ENCODE results near the gene SMIM35. TPM values are rescaled to one million over a fixed set of nuclear protein-coding genes. Genes with fewer than 3 reads are reported as not detected.

The SMIM35 gene
- total and polyA plus RNA-seq, 9 donors = 0.08 TPM; not detected in 8

DNA sequence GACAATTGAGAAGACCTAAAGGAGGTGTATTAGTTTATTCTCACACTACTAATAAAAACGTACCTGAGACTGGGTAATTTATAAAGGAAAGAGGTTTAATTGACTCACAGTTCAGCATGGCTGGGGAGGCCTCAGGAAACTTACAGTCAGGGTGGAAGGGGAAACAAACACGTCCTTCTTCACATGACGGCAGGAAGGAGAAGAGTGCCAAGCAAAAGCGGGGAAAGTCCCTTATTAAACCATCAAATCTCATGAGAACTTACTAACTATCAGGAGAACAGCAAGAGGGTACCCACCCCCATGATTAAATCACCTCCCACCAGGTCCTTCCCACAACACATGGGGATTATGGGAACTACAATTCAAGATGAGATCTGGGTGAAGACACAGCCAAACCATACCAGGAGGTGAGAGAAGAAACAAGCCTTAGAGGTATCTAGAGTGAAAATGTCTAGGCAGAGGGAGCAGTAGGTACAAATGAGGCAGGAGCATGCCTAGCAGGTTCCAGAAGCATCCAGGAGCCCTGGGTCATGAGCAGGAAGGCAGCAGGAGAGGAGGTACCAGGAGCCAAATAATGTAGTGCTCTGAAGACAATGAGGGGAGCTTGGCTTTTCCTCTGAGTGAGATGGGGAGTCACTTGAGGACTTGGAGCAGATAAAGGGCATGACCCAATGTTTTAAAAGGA is 69.0 kb downstream of the SMIM35 start:
- no peak for DNase-seq
- no peaks in the 10 kb centered on the region for H3K4me1 ChIP-seq (ENCODE audit: insufficient read depth)
- no peak overlapping the region for H3K4me3 ChIP-seq
- no peaks in the 10 kb centered on the region for H3K27me3 ChIP-seq
- intact Hi-C loops (cut with DNase I) = no loop called here
- H3K36me3 ChIP-seq = no peaks in the 10 kb centered on the region
- 65 to 80% (median 66%) methylated on average over 4 of the region's 4 CpGs for WGBS, 3 donors
- H3K27ac ChIP-seq = no peak overlapping the region
- no peaks in the 10 kb centered on the region for H3K9me3 ChIP-seq
- TF ChIP-seq, protein P1, sequence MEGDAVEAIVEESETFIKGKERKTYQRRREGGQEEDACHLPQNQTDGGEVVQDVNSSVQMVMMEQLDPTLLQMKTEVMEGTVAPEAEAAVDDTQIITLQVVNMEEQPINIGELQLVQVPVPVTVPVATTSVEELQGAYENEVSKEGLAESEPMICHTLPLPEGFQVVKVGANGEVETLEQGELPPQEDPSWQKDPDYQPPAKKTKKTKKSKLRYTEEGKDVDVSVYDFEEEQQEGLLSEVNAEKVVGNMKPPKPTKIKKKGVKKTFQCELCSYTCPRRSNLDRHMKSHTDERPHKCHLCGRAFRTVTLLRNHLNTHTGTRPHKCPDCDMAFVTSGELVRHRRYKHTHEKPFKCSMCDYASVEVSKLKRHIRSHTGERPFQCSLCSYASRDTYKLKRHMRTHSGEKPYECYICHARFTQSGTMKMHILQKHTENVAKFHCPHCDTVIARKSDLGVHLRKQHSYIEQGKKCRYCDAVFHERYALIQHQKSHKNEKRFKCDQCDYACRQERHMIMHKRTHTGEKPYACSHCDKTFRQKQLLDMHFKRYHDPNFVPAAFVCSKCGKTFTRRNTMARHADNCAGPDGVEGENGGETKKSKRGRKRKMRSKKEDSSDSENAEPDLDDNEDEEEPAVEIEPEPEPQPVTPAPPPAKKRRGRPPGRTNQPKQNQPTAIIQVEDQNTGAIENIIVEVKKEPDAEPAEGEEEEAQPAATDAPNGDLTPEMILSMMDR (IDR thresholded peaks at IDR 0.05) = no peak
- TF ChIP-seq EP300 (IDR thresholded peaks at IDR 0.05) = no peak

DNA sequence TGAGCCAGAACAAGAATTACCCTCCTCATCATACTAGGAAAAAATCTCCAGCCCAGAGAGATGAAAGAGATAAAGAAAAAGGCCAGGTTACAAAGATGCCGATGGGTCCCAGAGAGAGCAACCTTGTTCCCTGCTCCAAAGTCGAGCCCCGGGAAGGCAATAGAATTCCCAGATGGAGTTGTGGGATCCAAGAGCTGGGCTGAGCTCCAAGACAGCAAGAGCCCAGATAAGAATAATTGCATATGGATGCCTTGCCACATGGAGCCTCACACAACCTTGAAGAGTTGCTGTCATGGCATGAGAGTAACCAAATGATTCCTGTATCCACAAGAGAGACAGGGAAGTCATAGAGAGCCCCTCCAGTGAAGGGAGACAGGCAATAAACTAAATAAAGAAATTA is 69.7 kb downstream of the SMIM35 start:
- WGBS, 3 donors = 6 to 14% (median 6%) methylated on average over 3 of the region's 3 CpGs
- no peak overlapping the region for H3K4me3 ChIP-seq
- H3K4me1 ChIP-seq (ENCODE audit: insufficient read depth) = no peaks in the 10 kb centered on the region
- no peaks in the 10 kb centered on the region for H3K27me3 ChIP-seq
- no peak for DNase-seq
- H3K36me3 ChIP-seq = no peaks in the 10 kb centered on the region
- intact Hi-C loops (cut with DNase I) = no loop called here
- no peaks in the 10 kb centered on the region for H3K9me3 ChIP-seq
- no peak for TF ChIP-seq POLR2A (IDR thresholded peaks at IDR 0.05)
- H3K27ac ChIP-seq = no peak overlapping the region

DNA sequence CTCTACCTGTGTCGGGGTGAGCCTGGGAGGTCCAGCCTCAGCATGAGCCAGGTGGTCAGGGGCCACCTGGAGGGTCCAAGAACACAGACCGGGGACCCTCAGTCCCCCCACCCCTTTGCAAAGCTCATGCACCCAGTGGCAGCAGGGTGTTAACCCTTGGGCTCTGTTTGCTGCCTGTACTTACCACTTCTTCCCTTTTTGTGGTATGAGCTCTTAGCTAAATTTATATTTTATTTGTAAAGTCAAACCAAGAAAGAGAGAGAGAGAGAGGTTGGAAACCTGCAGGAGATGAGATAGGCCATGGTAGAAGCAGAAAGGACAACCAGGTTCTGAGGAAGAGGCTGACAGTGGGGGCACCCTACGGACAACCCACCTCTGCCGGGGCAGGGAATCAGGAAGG is 70.7 kb downstream of the SMIM35 start:
- H3K27ac ChIP-seq = no peak overlapping the region
- H3K27me3 ChIP-seq = no peaks in the 10 kb centered on the region
- DNase-seq = no peak
- H3K36me3 ChIP-seq = no peaks in the 10 kb centered on the region
- 83 to 91% (median 83%) methylated on average over 4 of the region's 4 CpGs for WGBS, 3 donors
- no peaks in the 10 kb centered on the region for H3K9me3 ChIP-seq
- intact Hi-C loops (cut with DNase I) = no loop called here
- TF ChIP-seq EP300 (IDR thresholded peaks at IDR 0.05) = no peak
- TF ChIP-seq, protein P1 (IDR thresholded peaks at IDR 0.05) = no peak
- H3K4me1 ChIP-seq (ENCODE audit: insufficient read depth) = no peaks in the 10 kb centered on the region
- no peak overlapping the region for H3K4me3 ChIP-seq

DNA sequence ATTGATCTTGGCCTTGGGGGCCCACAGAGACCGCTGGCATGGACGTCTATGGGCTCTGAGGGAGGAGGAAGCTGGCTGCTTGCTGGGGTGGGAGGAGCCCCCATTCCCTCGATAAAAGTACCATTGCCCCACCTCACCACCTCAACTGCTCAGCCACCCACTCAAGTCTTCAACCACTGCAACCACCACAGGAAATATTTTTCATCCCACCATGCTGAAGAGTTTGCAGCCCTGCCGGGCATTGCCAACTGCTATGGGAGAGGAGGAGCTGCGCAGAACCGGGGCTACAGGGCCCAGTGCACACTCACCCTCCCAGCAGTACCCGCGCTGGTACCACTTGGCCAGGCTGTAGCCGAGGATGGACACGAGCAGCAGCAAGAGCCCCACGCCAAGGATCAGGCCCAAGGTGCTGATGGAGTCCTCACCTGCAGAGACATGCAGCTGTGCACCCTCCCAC is 71.3 kb downstream of the SMIM35 start:
- WGBS, 3 donors = 80 to 86% (median 83%) methylated on average over 11 of the region's 11 CpGs
- Histone ChIP-seq H3K9me3 (no peaks in the 10 kb centered on the region), H3K27ac (no peak overlapping the region), H3K4me3 (no peak overlapping the region), H3K36me3 (no peaks in the 10 kb centered on the region), H3K4me1 (ENCODE audit: insufficient read depth) (no peaks in the 10 kb centered on the region), H3K27me3 (no peaks in the 10 kb centered on the region)
- TF ChIP-seq EP300 (IDR thresholded peaks at IDR 0.05) (no peak), POLR2A (IDR thresholded peaks at IDR 0.05) (no peak)
- TF ChIP-seq, protein P1 (IDR thresholded peaks at IDR 0.05) = no peak
- no peak for DNase-seq
- intact Hi-C loops (cut with DNase I) = no loop called here

DNA sequence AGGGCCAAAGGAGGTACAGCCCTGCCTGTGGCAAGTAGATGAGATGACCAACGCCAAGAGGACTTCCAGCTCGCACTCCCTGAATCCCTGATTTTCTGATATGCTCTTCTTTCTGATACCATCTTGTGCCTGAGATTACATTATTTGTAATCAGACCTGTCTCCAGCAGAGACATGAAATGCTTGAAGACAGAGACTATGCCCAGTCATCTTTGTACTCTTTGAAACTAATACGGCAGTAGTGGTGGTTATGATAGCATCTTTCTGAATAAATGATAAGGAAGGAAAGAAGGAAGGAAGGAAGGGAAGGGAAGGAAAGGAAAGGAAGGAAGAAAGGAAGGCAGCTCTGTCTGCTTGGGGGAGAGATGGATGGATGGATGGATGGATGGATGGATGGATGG is 72.7 kb downstream of the SMIM35 start:
- no peaks in the 10 kb centered on the region for H3K36me3 ChIP-seq
- no peaks in the 10 kb centered on the region for H3K27me3 ChIP-seq
- 95 to 98% (median 98%) methylated on average over 3 of the region's 3 CpGs for WGBS, 3 donors
- H3K4me1 ChIP-seq (ENCODE audit: insufficient read depth) = no peaks in the 10 kb centered on the region
- H3K9me3 ChIP-seq = no peaks in the 10 kb centered on the region
- H3K27ac ChIP-seq = no peak overlapping the region
- DNase-seq = no peak
- intact Hi-C loops (cut with DNase I) = no loop called here
- no peak overlapping the region for H3K4me3 ChIP-seq
- no peak for TF ChIP-seq POLR2A (IDR thresholded peaks at IDR 0.05)
- no peak for TF ChIP-seq EP300 (IDR thresholded peaks at IDR 0.05)
- TF ChIP-seq, protein P1 (IDR thresholded peaks at IDR 0.05) = no peak
